Measurements from ENCODE around the gene TMEFF1. TPM values are rescaled to one million over a fixed set of nuclear protein-coding genes. Genes with fewer than 3 reads are reported as not detected.

Gene TMEFF1
- total and polyA plus RNA-seq, 2 donors (not counting 1 experiment from before 2014, with no cell fraction given): 1.1 to 2.5 TPM

DNA sequence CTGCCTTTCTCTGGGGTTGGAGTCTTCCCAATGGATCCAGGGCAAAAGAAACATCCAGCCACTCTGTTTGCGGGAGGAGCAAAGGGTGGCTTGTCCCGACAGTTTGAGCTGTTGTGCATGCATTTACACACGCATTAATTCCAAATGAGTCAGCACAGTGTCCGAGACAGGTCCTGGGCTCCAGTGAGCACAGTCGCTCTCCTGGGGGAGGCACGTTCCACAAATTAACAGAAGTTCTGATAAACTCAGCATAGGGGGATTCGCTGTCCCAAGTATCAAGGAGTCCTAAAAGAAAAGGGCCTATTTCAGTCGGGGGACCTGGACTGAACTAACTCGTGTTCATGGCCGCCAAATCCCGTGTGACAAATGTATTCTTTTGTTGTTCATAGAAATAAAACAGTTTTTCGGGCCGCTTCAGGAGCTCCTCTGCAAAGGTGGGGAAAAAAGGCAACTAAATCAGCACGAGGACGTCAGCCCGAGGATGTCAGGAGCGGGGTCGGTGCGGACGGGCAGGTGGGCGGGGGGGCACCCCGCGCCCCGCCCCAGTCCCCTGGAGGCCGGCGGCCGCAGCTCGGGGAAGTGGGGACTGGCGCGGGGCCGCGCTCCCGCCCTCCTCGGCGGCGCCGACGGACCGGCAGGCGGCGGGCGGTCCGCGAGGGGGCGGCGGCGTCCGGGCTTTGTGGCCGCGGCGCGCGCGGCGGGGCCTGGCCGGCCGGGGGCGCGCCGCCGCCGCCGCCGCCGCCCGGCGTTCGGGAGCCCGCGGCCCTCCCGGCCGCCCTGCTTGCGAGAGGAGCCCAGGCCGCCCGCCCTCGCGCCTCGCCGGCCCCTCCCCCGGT is 46.2 kb upstream of the TMEFF1 start, which contains the start of gene MSANTD3:
TSS of gene MSANTD3 (plus strand) at position 614 of the 836 bp plus-strand sequence. CDS start 14,796 bp downstream, outside the sequence.
- H3K9me3 ChIP-seq (ENCODE audit: control insufficient read depth, insufficient read depth, low read depth, low read length): no peaks in the 10 kb centered on the region
- H4K20me1 ChIP-seq (ENCODE audit: control insufficient read depth, extremely low read depth, insufficient read depth, low read length): no peaks in the 10 kb centered on the region
- no peaks in the 10 kb centered on the region for H3K36me3 ChIP-seq (ENCODE audit: control insufficient read depth, insufficient read depth, low read length)
- H3K4me2 ChIP-seq (ENCODE audit: extremely low read depth, insufficient read depth, low read length): peak within 1 kb of the TSS; percentile 94
- H3K4me3 ChIP-seq (replicated peaks in 1 of 4; ENCODE audit: control extremely low read depth in 1 of 4, insufficient read depth in 1 of 4, low read depth in 3 of 4, low read length in 4 of 4): peak within 1 kb of the TSS; percentile 74 to 89 (median 81)
- peaks cover 23% of the 10 kb centered on the region for H3K4me1 ChIP-seq (ENCODE audit: control insufficient read depth, extremely low read depth, insufficient read depth, low read length)
- TF ChIP-seq, protein P1, sequence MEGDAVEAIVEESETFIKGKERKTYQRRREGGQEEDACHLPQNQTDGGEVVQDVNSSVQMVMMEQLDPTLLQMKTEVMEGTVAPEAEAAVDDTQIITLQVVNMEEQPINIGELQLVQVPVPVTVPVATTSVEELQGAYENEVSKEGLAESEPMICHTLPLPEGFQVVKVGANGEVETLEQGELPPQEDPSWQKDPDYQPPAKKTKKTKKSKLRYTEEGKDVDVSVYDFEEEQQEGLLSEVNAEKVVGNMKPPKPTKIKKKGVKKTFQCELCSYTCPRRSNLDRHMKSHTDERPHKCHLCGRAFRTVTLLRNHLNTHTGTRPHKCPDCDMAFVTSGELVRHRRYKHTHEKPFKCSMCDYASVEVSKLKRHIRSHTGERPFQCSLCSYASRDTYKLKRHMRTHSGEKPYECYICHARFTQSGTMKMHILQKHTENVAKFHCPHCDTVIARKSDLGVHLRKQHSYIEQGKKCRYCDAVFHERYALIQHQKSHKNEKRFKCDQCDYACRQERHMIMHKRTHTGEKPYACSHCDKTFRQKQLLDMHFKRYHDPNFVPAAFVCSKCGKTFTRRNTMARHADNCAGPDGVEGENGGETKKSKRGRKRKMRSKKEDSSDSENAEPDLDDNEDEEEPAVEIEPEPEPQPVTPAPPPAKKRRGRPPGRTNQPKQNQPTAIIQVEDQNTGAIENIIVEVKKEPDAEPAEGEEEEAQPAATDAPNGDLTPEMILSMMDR (conservative IDR thresholded peaks at IDR 0.05 in 1 of 2, IDR thresholded peaks at IDR 0.05 in 1 of 2; ENCODE audit: low read depth in 1 of 2, low read length in 2 of 2): peak in 1 of 2 donors; percentile 24
- TF ChIP-seq EZH2 (IDR thresholded peaks at IDR 0.05; ENCODE audit: low read length, missing control alignments): no peak
- H3K79me2 ChIP-seq (ENCODE audit: control insufficient read depth, insufficient read depth, low read length): peaks cover 37% of the 10 kb centered on the region
- peak; percentile 61 to 79 for DNase-seq (ENCODE audit: low read depth in 2 of 2)
- peak within 1 kb of the TSS; percentile 96 for H3K9ac ChIP-seq (ENCODE audit: insufficient read depth, low read length)
- no peaks in the 10 kb centered on the region for H3K27me3 ChIP-seq (ENCODE audit: control insufficient read depth, insufficient read depth, low read length)
- H3K27ac ChIP-seq (ENCODE audit: insufficient read depth, low read length): peak within 1 kb of the TSS; percentile 94
- H2AFZ ChIP-seq (ENCODE audit: low read length): peak within 1 kb of the TSS; percentile 30

DNA sequence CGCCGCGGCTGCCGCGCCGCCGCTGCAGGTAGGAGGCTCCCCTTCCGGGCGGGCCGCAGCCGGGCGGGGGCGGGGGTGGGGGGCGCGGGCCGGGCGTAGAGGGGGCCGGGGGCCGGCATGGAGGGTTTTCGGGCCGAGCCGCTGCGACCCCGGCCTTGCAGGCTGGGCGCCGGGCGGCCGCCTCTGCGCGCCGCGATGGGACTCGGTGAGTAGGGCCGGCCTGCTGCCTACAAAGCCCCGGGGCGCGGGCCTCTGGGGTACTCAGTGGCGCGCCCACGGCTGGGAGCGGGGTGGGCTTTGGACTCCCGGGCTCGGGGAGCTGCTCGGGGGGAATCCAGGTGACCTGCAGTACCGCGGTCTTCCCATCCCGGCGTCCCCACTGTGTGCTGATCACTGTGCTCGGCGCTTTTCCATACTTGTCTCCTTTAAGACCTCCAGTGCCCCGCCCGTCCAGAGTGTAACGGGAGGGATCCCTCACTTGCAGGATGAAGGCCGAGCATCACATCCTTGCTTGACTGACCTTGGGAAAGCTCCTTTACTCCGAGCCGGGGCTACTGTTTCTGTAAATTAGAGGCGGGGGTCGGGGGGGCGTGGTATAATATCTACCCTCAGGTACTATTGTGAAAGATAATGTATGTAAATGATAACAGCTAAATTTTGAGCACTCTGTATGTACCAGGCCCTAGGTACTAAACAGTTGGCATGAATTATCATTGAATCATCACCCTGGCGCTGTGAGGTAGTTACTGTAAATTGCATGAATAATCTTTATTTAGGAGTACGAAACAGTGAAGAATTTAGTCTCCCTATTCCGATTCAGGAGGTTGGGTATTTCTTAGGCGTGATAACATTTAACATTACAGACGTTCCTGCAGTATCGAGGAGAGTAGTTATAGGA is 45.3 kb upstream of the TMEFF1 start:
- DNase-seq (ENCODE audit: low read depth in 2 of 2): peak; percentile 70 to 78
- peak overlapping the region; percentile 93 for H3K27ac ChIP-seq (ENCODE audit: insufficient read depth, low read length)
- TF ChIP-seq EZH2 (IDR thresholded peaks at IDR 0.05; ENCODE audit: low read length, missing control alignments): no peak
- TF ChIP-seq, protein P1 (conservative IDR thresholded peaks at IDR 0.05 in 1 of 2, IDR thresholded peaks at IDR 0.05 in 1 of 2; ENCODE audit: low read depth in 1 of 2, low read length in 2 of 2): no peak
- no peaks in the 10 kb centered on the region for H3K36me3 ChIP-seq (ENCODE audit: control insufficient read depth, insufficient read depth, low read length)
- no peaks in the 10 kb centered on the region for H3K9me3 ChIP-seq (ENCODE audit: control insufficient read depth, insufficient read depth, low read depth, low read length)
- H3K4me2 ChIP-seq (ENCODE audit: extremely low read depth, insufficient read depth, low read length): peak overlapping the region; percentile 94
- peaks cover 26% of the 10 kb centered on the region for H3K4me1 ChIP-seq (ENCODE audit: control insufficient read depth, extremely low read depth, insufficient read depth, low read length)
- peak overlapping the region; percentile 96 for H3K9ac ChIP-seq (ENCODE audit: insufficient read depth, low read length)
- H2AFZ ChIP-seq (ENCODE audit: low read length): peak overlapping the region; percentile 30
- peaks cover 45% of the 10 kb centered on the region for H3K79me2 ChIP-seq (ENCODE audit: control insufficient read depth, insufficient read depth, low read length)
- H4K20me1 ChIP-seq (ENCODE audit: control insufficient read depth, extremely low read depth, insufficient read depth, low read length): no peaks in the 10 kb centered on the region
- H3K27me3 ChIP-seq (ENCODE audit: control insufficient read depth, insufficient read depth, low read length): no peaks in the 10 kb centered on the region
- peak overlapping the region; percentile 74 to 89 (median 81) for H3K4me3 ChIP-seq (replicated peaks in 1 of 4; ENCODE audit: control extremely low read depth in 1 of 4, insufficient read depth in 1 of 4, low read depth in 3 of 4, low read length in 4 of 4)
